Smooth muscle cell (in vitro differentiated cells): ENCODE results near the gene BPGM. TPM values are rescaled to one million over a fixed set of nuclear protein-coding genes. Genes with fewer than 3 reads are reported as not detected.

Experiments used
- DNase-seq: peaks from one replicate; lab custom pipeline; 2025; ENCODE audit not compliant: unreplicated experiment; lab: John Stamatoyannopoulos, UW
- H2AFZ ChIP-seq: fragments of 200-600 bp; sonication (generic); 2 replicates; pipeline ENCODE4 v1.6.0; 2016; ENCODE audit warnings: antibody characterized with exemption, low read depth, mild to moderate bottlenecking
- H3F3A ChIP-seq: fragments of 200-600 bp; sonication (generic); 2 replicates; pipeline ENCODE4 v1.6.0; 2017; ENCODE audit warnings: antibody characterized with exemption, low read depth
- H3K27ac ChIP-seq: fragments of 200-600 bp; sonication (generic); 2 replicates; pipeline ENCODE4 v1.5.1; 2016; ENCODE audit warnings: low read depth, mild to moderate bottlenecking
- H3K27me3 ChIP-seq: fragments of 200-600 bp; sonication (generic); 2 replicates; pipeline ENCODE4 v1.6.1; 2016; ENCODE audit warnings: low read depth, mild to moderate bottlenecking
- H3K36me3 ChIP-seq: fragments of 200-600 bp; sonication (generic); 2 replicates; pipeline ENCODE4 v1.5.1; 2016; ENCODE audit warnings: low read depth
- H3K4me1 ChIP-seq: fragments of 200-600 bp; sonication (generic); 2 replicates; pipeline ENCODE4 v1.5.1; 2016; ENCODE audit warnings: low read depth
- H3K4me2 ChIP-seq: fragments of 200-600 bp; sonication (generic); 2 replicates; pipeline ENCODE4 v1.6.0; 2016; ENCODE audit warnings: mild to moderate bottlenecking
- H3K4me3 ChIP-seq: fragments of 200-600 bp; sonication (generic); 2 replicates; pipeline ENCODE4 v1.5.1; 2016; ENCODE audit warnings: mild to moderate bottlenecking
- H3K79me2 ChIP-seq: fragments of 200-600 bp; sonication (generic); 2 replicates; pipeline ENCODE4 v1.6.0; 2016; ENCODE audit warnings: low read depth, mild to moderate bottlenecking
- H3K9ac ChIP-seq: fragments of 200-600 bp; sonication (generic); 2 replicates; pipeline ENCODE4 v1.6.0; 2016; ENCODE audit warnings: low read depth
- H3K9me3 ChIP-seq: fragments of 200-600 bp; sonication (generic); replicated peaks from 2 replicates; pipeline ENCODE4 v1.5.1; 2016; ENCODE audit warnings: low read depth
- H4K20me1 ChIP-seq: fragments of 200-600 bp; sonication (generic); 2 replicates; pipeline ENCODE4 v1.6.0; 2016; ENCODE audit warnings: low read depth
- CTCF ChIP-seq: fragments of 200-600 bp; sonication (generic); IDR thresholded peaks from 2 replicates; pipeline ENCODE4 v1.5.1; 2017; ENCODE audit warnings: borderline replicate concordance, mild to moderate bottlenecking, antibody characterized with exemption; ENCODE audit not compliant: insufficient read depth, poor library complexity, severe bottlenecking
- WGBS: methylation state at CpG from one replicate; pipeline ENCODE4 v1.1.7; 2016; ENCODE audit warnings: low lambda C conversion rate; 5-methylcytosine and 5-hydroxymethylcytosine counted together
- polyA plus RNA-seq: library from polyadenylated mRNA; unstranded; fragments of >200 nt; fragmentation: Nextera tagmentation; extraction: Ambion mirVana; gene quantifications from 2 replicates; pipeline ENCODE4 v1.2.1, GENCODE V29; 2016
- total RNA-seq: library from RNA; depleted of rRNA; stranded (reverse); fragments of >200 nt; gene quantifications from 2 replicates; pipeline ENCODE4 v1.2.3, GENCODE V29; 2014

Gene BPGM
- total and polyA plus RNA-seq, 2 experiments from 2014 or later = 65.1 to 76.9 TPM

GRCh38 chr7:134654104-134654775 lies 7.6 kb downstream of the BPGM start:
- Histone ChIP-seq H3K27ac (no peak overlapping the region), H3K4me1 (no peaks in the 10 kb centered on the region), H3K4me2 (no peak overlapping the region), H2AFZ (no peak overlapping the region), H4K20me1 (peaks cover 11% of the 10 kb centered on the region), H3K4me3 (no peak overlapping the region), H3F3A (peaks cover 6% of the 10 kb centered on the region), H3K79me2 (peaks cover 84% of the 10 kb centered on the region), H3K9ac (no peak overlapping the region), H3K36me3 (no peaks in the 10 kb centered on the region), H3K27me3 (no peaks in the 10 kb centered on the region), H3K9me3 (no peaks in the 10 kb centered on the region)
- no peak for TF ChIP-seq CTCF
- 48% methylated on average over 4 of the region's 4 CpGs for WGBS
- no peak for DNase-seq

GRCh38 chr7:134657526-134657925 lies 10.9 kb downstream of the BPGM start:
- WGBS = 55% methylated on average over 5 of the region's 5 CpGs
- Histone ChIP-seq H3K4me1 (peaks cover 18% of the 10 kb centered on the region), H4K20me1 (peaks cover 1% of the 10 kb centered on the region), H2AFZ (no peak overlapping the region), H3K4me3 (no peak overlapping the region), H3K27ac (peak overlapping the region; percentile 36), H3K79me2 (peaks cover 59% of the 10 kb centered on the region), H3K36me3 (no peaks in the 10 kb centered on the region), H3K9ac (no peak overlapping the region), H3K4me2 (peak overlapping the region; percentile 4), H3F3A (peaks cover 30% of the 10 kb centered on the region), H3K9me3 (no peaks in the 10 kb centered on the region), H3K27me3 (no peaks in the 10 kb centered on the region)
- no peak for DNase-seq
- TF ChIP-seq CTCF = no peak

GRCh38 chr7:134660242-134660785 lies 13.7 kb downstream of the BPGM start:
- Histone ChIP-seq H4K20me1 (no peaks in the 10 kb centered on the region), H3K79me2 (peaks cover 51% of the 10 kb centered on the region), H3K27ac (peak overlapping the region; percentile 99), H3K9ac (peak overlapping the region; percentile 86), H3K4me1 (peaks cover 22% of the 10 kb centered on the region), H3K4me2 (peak overlapping the region; percentile 78), H3K36me3 (no peaks in the 10 kb centered on the region), H2AFZ (no peak overlapping the region), H3F3A (peaks cover 30% of the 10 kb centered on the region), H3K27me3 (no peaks in the 10 kb centered on the region), H3K9me3 (no peaks in the 10 kb centered on the region), H3K4me3 (peak overlapping the region; percentile 23)
- DNase-seq = peak; percentile 5
- no peak for TF ChIP-seq CTCF
- 29% methylated on average over 7 of the region's 7 CpGs for WGBS
